Lower lobe of right lung (tissue), 2 donors: ENCODE data around the gene FBXL20. TPM values are rescaled to one million over a fixed set of nuclear protein-coding genes. Genes with fewer than 3 reads are reported as not detected.

ENCODE experiments used
- ATAC-seq, 2 donors: fragments of 200-7000 bp; cut with Tn5 transposase; one replicate each; pipeline ENCODE4 v1.9.1; 2020 to 2022; ENCODE audit warnings: mild to moderate bottlenecking in 2 of 2, moderate library complexity in 2 of 2
- DNase-seq: peaks from one replicate; pipeline ENCODE4 v3.0.0-alpha.2; 2020
- H3K27ac ChIP-seq: fragments of 200-600 bp; one replicate; pipeline ENCODE4 v1.8.0; 2022
- H3K27me3 ChIP-seq: fragments of 200-600 bp; one replicate; pipeline ENCODE4 v1.8.0; 2022; ENCODE audit warnings: low read depth
- H3K36me3 ChIP-seq: fragments of 200-600 bp; one replicate; pipeline ENCODE4 v1.8.0; 2022; ENCODE audit warnings: mild to moderate bottlenecking
- H3K4me1 ChIP-seq: fragments of 200-600 bp; one replicate; pipeline ENCODE4 v1.8.0; 2022
- H3K4me3 ChIP-seq: fragments of 200-600 bp; one replicate; pipeline ENCODE4 v1.8.0; 2022; ENCODE audit warnings: mild to moderate bottlenecking
- H3K9me3 ChIP-seq: fragments of 200-600 bp; one replicate; pipeline ENCODE4 v1.8.0; 2022
- CTCF ChIP-seq: fragments of 200-600 bp; IDR thresholded peaks from one replicate; pipeline ENCODE4 v1.8.0; 2022; ENCODE audit warnings: antibody characterized with exemption, mild to moderate bottlenecking
- intact Hi-C: fragments of 100-400 bp; cut with DNase I; formaldehyde crosslinking; loops from one replicate; pipeline ENCODE4 v1.11.0; 2022
- total RNA-seq: library from RNA; stranded (reverse); fragmentation: NEBNext Ultra II Directional; extraction: Animal tissue kit (Norgen Biotek cat#: 25700); gene quantifications from one replicate; pipeline ENCODE4 v1.2.1, GENCODE V29; 2021
- donor health status: DM: no; HTN: yes; CAD: no; lungs with severe emphysema.

The FBXL20 gene
- total RNA-seq, 1 donor from 2014 or later: 25.4 TPM

GRCh38 chr17:39239640-39240314 lies 161.6 kb downstream of the FBXL20 start:
- Histone ChIP-seq H3K27me3 (peaks cover 15% of the 10 kb centered on the region), H3K36me3 (no peaks in the 10 kb centered on the region), H3K4me1 (peaks cover 17% of the 10 kb centered on the region), H3K9me3 (no peaks in the 10 kb centered on the region), H3K4me3 (no peak overlapping the region), H3K27ac (no peak overlapping the region)
- intact Hi-C loops: no loop called here
- peak; percentile 72 for DNase-seq
- ATAC-seq: peak; percentile 73 to 80
- TF ChIP-seq CTCF: peak; percentile 55

- Histone ChIP-seq H3K4me1 (peaks cover 11% of the 10 kb centered on the region), H3K27me3 (peaks cover 18% of the 10 kb centered on the region), H3K9me3 (no peaks in the 10 kb centered on the region), H3K36me3 (no peaks in the 10 kb centered on the region), H3K27ac (peak overlapping the region; percentile 31), H3K4me3 (no peak overlapping the region)
- TF ChIP-seq CTCF: no peak
- DNase-seq (peak; percentile 67), ATAC-seq (peak; percentile 75 to 81)
- intact Hi-C loops: no loop called here
Measured at GRCh38 chr17:39238311-39238972, 163.0 kb downstream of the FBXL20 start.

- H3K4me3 ChIP-seq: no peak overlapping the region
- TF ChIP-seq CTCF: no peak
- H3K36me3 ChIP-seq: no peaks in the 10 kb centered on the region
- intact Hi-C loops: no loop called here
- peaks cover 20% of the 10 kb centered on the region for H3K27me3 ChIP-seq
- no peaks in the 10 kb centered on the region for H3K9me3 ChIP-seq
- H3K4me1 ChIP-seq: peaks cover 11% of the 10 kb centered on the region
- DNase-seq: no peak
- H3K27ac ChIP-seq: no peak overlapping the region
- no peak for ATAC-seq
Measured at GRCh38 chr17:39237586-39237985, 163.8 kb downstream of the FBXL20 start.

GRCh38 chr17:39236981-39237441 lies 164.4 kb downstream of the FBXL20 start:
- Histone ChIP-seq H3K27me3 (peaks cover 19% of the 10 kb centered on the region), H3K4me3 (no peak overlapping the region), H3K36me3 (no peaks in the 10 kb centered on the region), H3K9me3 (no peaks in the 10 kb centered on the region), H3K27ac (no peak overlapping the region), H3K4me1 (peaks cover 14% of the 10 kb centered on the region)
- DNase-seq (no peak), ATAC-seq (no peak)
- no peak for TF ChIP-seq CTCF
- intact Hi-C loops: no loop called here

GRCh38 chr17:39236450-39236927 lies 164.9 kb downstream of the FBXL20 start:
- Histone ChIP-seq H3K27ac (no peak overlapping the region), H3K4me1 (peaks cover 19% of the 10 kb centered on the region), H3K27me3 (peaks cover 22% of the 10 kb centered on the region), H3K36me3 (no peaks in the 10 kb centered on the region), H3K9me3 (no peaks in the 10 kb centered on the region), H3K4me3 (no peak overlapping the region)
- no peak for TF ChIP-seq CTCF
- ATAC-seq (no peak), DNase-seq (no peak)
- intact Hi-C loops: no loop called here
